Measurements from ENCODE around the gene THBS4. TPM values are rescaled to one million over a fixed set of nuclear protein-coding genes. Genes with fewer than 3 reads are reported as not detected.

THBS4 gene
- total RNA-seq (ENCODE audit: insufficient read depth, low replicate concordance) = not detected

GRCh38 chr5:80034962-80035821 is at the start of gene THBS4:
TSS of gene THBS4 (plus strand) at chr5:80035348. CDS start at chr5:80035538, 190 bp downstream.
- no peak for DNase-seq (ENCODE audit: low spot score)

- DNase-seq (ENCODE audit: low spot score) = no peak
Observed at GRCh38 chr5:79986260-79986659, 48.9 kb upstream of the THBS4 start.

GRCh38 chr5:79990205-79990597 is 44.9 kb upstream of the THBS4 start:
- peak; percentile 2 for DNase-seq (ENCODE audit: low spot score)

GRCh38 chr5:79990598-79991507 is 44.3 kb upstream of the THBS4 start, which contains the start of gene MTX3:
TSS of gene MTX3 (minus strand) at chr5:79991262. CDS start at chr5:79991238, 24 bp downstream.
- peak; percentile 91 for DNase-seq (ENCODE audit: low spot score)

GRCh38 chr5:79992891-79993657 is 42.1 kb upstream of the THBS4 start:
- no peak for DNase-seq (ENCODE audit: low spot score)

- no peak for DNase-seq (ENCODE audit: low spot score)
Observed at GRCh38 chr5:79999722-80000121, 35.4 kb upstream of the THBS4 start.

- no peak for DNase-seq (ENCODE audit: low spot score)
Observed at GRCh38 chr5:80002677-80003076, 32.5 kb upstream of the THBS4 start.

- DNase-seq (ENCODE audit: low spot score) = no peak
Observed at GRCh38 chr5:80008995-80009765, 26.0 kb upstream of the THBS4 start.

GRCh38 chr5:80010754-80011392 is 24.3 kb upstream of the THBS4 start:
- DNase-seq (ENCODE audit: low spot score) = no peak

GRCh38 chr5:80025069-80025468 is 10.1 kb upstream of the THBS4 start:
- DNase-seq (ENCODE audit: low spot score) = no peak

- DNase-seq (ENCODE audit: low spot score) = no peak
Observed at GRCh38 chr5:80026841-80027240, 8.3 kb upstream of the THBS4 start.

- no peak for DNase-seq (ENCODE audit: low spot score)
Observed at GRCh38 chr5:80031109-80031508, 4.0 kb upstream of the THBS4 start.

- DNase-seq (ENCODE audit: low spot score) = no peak
Observed at GRCh38 chr5:80033513-80033912, 1.6 kb upstream of the THBS4 start.

GRCh38 chr5:80034559-80034958 is 589 bp upstream of the THBS4 start:
- no peak for DNase-seq (ENCODE audit: low spot score)

- DNase-seq (ENCODE audit: low spot score) = no peak
Observed at GRCh38 chr5:80035839-80036238, 691 bp downstream of the THBS4 start.

GRCh38 chr5:80036615-80037014 is 1.5 kb downstream of the THBS4 start:
- DNase-seq (ENCODE audit: low spot score) = no peak

GRCh38 chr5:80037366-80037765 is 2.2 kb downstream of the THBS4 start:
- no peak for DNase-seq (ENCODE audit: low spot score)

GRCh38 chr5:80039650-80040049 is 4.5 kb downstream of the THBS4 start:
- DNase-seq (ENCODE audit: low spot score) = no peak

GRCh38 chr5:80041527-80041926 is 6.4 kb downstream of the THBS4 start:
- no peak for DNase-seq (ENCODE audit: low spot score)

- DNase-seq (ENCODE audit: low spot score) = no peak
Observed at GRCh38 chr5:80042330-80042729, 7.2 kb downstream of the THBS4 start.

Measured in umbilical cord (tissue), 2 donors.